GM06990 (cell line): ENCODE data around the gene PEX11A.

Source experiments
- DNase-seq: peaks from one replicate; pipeline ENCODE4 v3.0.0-alpha.2; 2011; ENCODE audit not compliant: insufficient read length; ENCODE audit errors: extremely low read depth
- H3K27me3 ChIP-seq: replicated peaks from 2 replicates; pipeline ENCODE4 v1.6.0; 2011; ENCODE audit warnings: low read length; ENCODE audit not compliant: control insufficient read depth, insufficient read depth
- H3K36me3 ChIP-seq: 2 replicates; pipeline ENCODE4 v1.5.1; 2011; ENCODE audit warnings: low read length; ENCODE audit not compliant: control insufficient read depth, insufficient read depth
- H3K4me3 ChIP-seq: replicated peaks from 2 replicates; pipeline ENCODE4 v1.5.1; 2011; ENCODE audit warnings: low read depth, mild to moderate bottlenecking, control low read depth, low read length
- TF ChIP-seq, protein P1 (sequence below): IDR thresholded peaks from 2 replicates; pipeline ENCODE4 v1.5.1; 2011; ENCODE audit warnings: low read length, control low read depth, mild to moderate bottlenecking, inconsistent platforms; ENCODE audit not compliant: insufficient read depth, poor library complexity, severe bottlenecking

The PEX11A gene

DNA sequence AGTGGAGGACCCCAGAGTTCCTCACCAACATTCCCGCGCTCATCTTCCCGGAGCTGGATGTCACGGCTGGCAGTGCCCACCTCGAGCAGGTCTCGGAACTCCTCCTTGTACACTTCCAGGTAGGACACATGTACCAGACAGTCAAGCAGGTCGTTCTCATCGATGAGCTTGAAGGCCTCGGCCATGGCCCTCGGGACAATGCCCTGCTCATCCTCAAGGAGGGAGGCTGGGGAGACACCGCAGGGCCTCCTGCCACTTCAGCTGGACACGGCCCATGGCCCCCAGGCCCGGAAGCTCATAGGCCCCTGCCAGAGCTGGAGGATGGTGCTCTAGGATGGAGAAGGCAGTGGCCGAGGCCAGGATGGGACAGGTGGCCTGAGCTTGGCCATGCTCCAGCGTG, 40.8 kb downstream of the PEX11A start:
- no peaks in the 10 kb centered on the region for H3K36me3 ChIP-seq
- no peak for DNase-seq
- H3K27me3 ChIP-seq = no peaks in the 10 kb centered on the region; the same call in 1 of the 2 replicates
- TF ChIP-seq, protein P1, sequence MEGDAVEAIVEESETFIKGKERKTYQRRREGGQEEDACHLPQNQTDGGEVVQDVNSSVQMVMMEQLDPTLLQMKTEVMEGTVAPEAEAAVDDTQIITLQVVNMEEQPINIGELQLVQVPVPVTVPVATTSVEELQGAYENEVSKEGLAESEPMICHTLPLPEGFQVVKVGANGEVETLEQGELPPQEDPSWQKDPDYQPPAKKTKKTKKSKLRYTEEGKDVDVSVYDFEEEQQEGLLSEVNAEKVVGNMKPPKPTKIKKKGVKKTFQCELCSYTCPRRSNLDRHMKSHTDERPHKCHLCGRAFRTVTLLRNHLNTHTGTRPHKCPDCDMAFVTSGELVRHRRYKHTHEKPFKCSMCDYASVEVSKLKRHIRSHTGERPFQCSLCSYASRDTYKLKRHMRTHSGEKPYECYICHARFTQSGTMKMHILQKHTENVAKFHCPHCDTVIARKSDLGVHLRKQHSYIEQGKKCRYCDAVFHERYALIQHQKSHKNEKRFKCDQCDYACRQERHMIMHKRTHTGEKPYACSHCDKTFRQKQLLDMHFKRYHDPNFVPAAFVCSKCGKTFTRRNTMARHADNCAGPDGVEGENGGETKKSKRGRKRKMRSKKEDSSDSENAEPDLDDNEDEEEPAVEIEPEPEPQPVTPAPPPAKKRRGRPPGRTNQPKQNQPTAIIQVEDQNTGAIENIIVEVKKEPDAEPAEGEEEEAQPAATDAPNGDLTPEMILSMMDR = no peak
- no peak overlapping the region for H3K4me3 ChIP-seq

DNA sequence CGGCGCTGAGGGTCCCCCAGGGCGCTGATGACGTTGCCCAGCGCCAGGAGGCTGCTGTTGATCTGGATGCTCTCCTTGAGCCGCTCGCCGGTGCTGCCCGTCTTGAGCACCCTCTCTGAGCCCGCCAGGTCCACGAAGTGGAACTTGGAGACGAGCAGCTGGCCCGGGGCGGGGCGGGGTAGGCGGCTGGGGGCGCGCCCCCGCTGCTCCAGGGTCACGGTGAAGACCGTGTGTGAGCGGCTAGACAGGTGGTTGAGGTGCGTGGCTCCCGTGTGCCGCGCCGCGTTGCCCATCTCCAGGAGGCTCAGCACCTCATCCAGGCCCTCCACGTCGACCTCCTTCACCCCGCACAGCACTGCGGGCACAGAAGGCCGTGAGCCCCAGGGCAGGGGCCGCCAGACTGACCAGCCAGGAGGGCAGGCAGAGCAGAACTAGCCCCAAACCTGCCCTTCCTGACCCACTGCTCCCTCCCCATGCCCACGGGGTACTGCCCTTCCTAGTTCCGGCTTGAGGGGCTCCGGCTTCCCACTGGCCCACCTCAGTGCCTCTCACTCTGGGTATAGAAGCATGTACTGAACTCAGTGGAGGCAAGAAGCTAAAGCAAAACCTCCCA, 41.4 kb downstream of the PEX11A start:
- TF ChIP-seq, protein P1 = no peak
- H3K27me3 ChIP-seq = no peaks in the 10 kb centered on the region; the same call in 1 of the 2 replicates
- no peak overlapping the region for H3K4me3 ChIP-seq
- no peak for DNase-seq
- H3K36me3 ChIP-seq = no peaks in the 10 kb centered on the region

DNA sequence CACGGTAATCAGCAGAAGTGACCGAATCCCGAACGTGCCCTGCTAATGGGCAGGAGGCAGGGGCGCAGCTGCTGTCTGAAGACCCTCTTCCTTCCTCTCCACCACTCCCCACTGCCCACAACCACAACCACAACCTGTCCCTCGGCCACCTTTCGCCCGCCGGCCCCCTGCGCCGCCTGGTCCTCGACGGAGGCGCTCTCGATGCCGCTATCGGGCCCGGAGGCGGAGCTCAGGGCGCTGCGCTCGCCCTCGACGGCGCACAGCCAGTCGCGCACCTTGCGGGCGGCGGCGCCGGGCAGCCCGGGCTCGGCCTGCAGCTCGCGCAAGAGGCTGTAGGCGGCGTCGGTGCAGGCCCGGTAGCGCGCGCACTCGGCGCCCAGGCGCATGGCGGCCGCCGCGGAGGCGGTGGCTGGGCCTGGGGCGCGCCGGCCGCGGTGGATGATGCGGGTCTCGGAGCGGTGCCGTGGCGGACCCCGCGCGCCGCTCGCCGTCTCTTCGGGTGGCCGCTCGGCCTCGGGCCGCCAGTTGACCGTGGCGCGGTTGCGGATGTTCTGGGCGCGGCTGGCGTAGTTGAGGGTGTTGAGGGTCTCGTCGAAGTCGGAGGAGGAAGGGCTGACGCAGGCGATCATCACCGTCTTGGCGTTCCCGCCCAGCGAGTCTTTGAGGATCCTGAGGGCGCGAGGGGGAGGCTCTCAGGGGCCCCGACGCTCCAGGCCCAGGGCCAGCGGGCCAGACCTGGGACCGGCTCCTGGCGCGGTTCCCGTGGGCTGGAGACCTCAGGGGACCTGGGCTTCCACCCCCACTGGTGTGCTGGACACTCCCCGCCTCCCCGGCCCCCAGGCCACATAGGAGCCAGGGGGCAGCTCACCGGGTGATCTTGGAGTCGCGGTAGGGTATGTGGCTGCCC, 42.2 kb downstream of the PEX11A start:
- DNase-seq = no peak
- TF ChIP-seq, protein P1 = no peak
- Histone ChIP-seq H3K27me3 (no peaks in the 10 kb centered on the region; the same call in 1 of the 2 replicates), H3K4me3 (no peak overlapping the region), H3K36me3 (no peaks in the 10 kb centered on the region)

DNA sequence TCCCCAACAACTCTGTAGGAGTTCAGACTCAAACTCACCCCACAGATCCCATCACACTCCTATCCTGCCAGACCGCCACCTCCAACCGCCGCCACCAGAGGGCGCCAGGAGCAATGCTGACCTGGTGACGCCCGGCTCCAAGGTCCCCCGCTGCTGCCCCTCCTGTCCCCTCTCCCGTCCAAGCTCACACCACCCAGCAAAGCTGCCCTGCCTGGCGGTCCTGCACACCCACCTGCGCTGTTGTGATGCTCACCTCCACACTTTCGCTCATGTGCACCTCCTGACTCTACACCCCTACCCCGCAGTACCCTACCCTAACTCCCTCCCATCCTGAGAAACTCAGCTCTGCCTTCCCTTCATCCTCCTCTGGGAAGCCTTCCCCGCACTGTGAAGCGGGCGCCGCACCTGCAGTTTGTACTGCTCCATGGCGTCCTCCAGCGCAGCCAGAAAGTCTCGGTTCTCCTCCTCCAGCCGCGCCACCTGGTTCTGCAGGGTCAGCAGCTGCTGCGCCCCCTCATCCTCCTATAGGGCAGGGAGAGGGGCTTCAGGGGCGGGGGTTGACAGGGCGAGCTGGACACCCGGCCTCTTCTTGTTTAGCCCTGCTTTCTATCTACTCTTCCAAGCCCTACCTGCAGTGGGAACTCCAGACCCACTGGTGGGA, 43.2 kb downstream of the PEX11A start:
- no peaks in the 10 kb centered on the region for H3K27me3 ChIP-seq
- H3K4me3 ChIP-seq = no peak overlapping the region
- TF ChIP-seq, protein P1 = peak; percentile 95
- no peaks in the 10 kb centered on the region for H3K36me3 ChIP-seq
- DNase-seq = peak; percentile 53

DNA sequence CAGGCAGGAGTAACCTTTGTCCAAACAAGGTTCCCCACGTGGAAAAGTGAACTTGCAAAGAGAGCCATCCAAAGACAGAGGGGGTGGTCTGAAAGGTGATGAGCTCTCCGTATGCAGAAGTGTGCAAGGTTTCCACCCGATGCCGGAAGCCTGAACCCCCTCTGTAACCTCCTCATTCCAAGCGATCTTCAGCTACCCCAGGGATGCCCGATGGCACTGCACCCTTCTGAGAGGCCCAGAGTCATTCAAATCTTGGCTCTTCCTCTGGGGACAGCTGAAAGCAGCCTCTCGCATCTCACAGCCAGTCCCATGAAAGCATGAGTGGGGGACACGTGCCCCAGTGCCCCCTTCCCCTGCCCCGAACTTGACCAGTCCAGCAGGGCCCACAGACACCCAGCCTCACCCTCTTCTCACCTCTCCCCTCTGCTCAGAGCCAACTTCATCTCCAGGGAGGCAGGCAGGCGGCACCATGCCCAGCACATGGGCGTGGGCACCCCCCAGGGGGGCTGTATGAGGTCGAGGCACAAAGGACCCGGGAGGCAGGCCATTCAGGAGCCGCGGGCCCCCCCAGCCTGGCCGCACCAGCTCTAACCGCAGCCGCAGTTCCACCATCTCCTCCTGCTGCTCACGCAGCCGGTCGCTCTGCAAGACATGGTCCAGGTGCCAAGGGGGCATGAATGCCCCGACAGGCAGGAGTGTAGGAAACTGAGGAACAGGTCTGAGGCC, 44.0 kb downstream of the PEX11A start:
- Histone ChIP-seq H3K4me3 (no peak overlapping the region), H3K36me3 (no peaks in the 10 kb centered on the region), H3K27me3 (no peaks in the 10 kb centered on the region)
- TF ChIP-seq, protein P1 = no peak
- no peak for DNase-seq
